ENCODE measurements around the gene TGIF2LX. TPM values are rescaled to one million over a fixed set of nuclear protein-coding genes. Genes with fewer than 3 reads are reported as not detected.

The TGIF2LX gene
- total RNA-seq, result not detected in 2 replicates

GRCh38 chrX:89921665-89922064, at the start of gene TGIF2LX:
TSS of gene TGIF2LX (plus strand) at chrX:89921908. CDS start at chrX:89922086, 178 bp downstream.

All from placental pericyte (primary cell).